ENCODE results near the gene XRCC1. TPM values are rescaled to one million over a fixed set of nuclear protein-coding genes. Genes with fewer than 3 reads are reported as not detected.

The XRCC1 gene
- total and polyA plus RNA-seq, 2 of the 8 experiments (the other 6 are each of a cell fraction or from before 2014, with no cell fraction given): 42.5 to 44.4 TPM

DNA sequence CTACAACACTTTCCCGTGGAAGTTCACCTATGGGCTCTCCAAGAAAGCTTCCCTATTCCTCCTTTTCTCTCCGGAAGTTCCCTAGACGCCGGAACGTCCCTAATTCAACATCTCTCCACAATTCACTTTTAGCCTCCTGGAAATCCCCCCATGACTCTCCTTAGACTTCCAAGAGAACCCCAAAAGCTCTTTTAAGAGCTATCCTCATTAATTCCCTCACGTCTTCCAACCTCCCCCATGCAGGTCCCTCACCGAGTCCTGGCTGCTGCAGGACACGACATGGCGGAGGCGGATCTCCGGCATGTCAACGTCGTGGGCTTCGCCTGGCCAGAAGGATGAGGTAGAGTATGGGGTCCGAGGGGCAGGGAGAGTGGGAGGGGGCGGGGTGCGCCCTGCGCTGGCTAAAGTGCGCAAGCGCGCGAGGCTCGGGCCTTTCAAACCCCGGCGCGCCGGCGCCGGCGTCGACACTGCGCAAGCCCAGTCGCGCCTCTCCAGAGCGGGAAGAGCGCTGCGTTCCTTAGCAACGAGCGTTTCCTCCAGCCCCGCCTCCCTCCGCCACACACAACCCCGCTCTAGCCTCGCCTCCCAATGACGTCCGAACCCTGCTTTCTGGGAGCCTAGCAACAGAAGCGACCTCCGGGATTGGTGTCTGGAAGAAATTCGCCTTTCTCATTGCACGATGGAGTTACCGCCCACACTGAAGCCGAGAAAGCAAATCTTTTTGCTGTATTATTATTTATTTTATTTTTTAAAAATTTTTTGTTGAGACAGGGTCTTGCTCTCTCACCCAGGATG lies at the start of gene XRCC1, which contains the start of gene PINLYP (continued):
- TF ChIP-seq, protein P1, sequence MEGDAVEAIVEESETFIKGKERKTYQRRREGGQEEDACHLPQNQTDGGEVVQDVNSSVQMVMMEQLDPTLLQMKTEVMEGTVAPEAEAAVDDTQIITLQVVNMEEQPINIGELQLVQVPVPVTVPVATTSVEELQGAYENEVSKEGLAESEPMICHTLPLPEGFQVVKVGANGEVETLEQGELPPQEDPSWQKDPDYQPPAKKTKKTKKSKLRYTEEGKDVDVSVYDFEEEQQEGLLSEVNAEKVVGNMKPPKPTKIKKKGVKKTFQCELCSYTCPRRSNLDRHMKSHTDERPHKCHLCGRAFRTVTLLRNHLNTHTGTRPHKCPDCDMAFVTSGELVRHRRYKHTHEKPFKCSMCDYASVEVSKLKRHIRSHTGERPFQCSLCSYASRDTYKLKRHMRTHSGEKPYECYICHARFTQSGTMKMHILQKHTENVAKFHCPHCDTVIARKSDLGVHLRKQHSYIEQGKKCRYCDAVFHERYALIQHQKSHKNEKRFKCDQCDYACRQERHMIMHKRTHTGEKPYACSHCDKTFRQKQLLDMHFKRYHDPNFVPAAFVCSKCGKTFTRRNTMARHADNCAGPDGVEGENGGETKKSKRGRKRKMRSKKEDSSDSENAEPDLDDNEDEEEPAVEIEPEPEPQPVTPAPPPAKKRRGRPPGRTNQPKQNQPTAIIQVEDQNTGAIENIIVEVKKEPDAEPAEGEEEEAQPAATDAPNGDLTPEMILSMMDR (IDR thresholded peaks at IDR 0.05; ENCODE audit: control extremely low read depth in 1 of 3, insufficient read depth in 1 of 3, low read depth in 1 of 3, low read length in 3 of 3): no peak
- TF ChIP-seq, protein P2, sequence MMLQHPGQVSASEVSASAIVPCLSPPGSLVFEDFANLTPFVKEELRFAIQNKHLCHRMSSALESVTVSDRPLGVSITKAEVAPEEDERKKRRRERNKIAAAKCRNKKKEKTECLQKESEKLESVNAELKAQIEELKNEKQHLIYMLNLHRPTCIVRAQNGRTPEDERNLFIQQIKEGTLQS (IDR thresholded peaks at IDR 0.05; ENCODE audit: insufficient read depth, low read depth, low read length): peak; percentile 33; the same call in 1 of the 2 replicates
- TF ChIP-seq POU5F1 (IDR thresholded peaks at IDR 0.05; ENCODE audit: low read depth, low read length): no peak
- no peak for TF ChIP-seq RNF2 (IDR thresholded peaks at IDR 0.05; ENCODE audit: borderline replicate concordance, low read depth, low read length, missing control alignments, poor library complexity, severe bottlenecking)
- peak; percentile 63 for TF ChIP-seq SAP30 (IDR thresholded peaks at IDR 0.05; ENCODE audit: insufficient read depth, insufficient replicate concordance, low read length)
- TF ChIP-seq TAF1 (IDR thresholded peaks at IDR 0.05; ENCODE audit: low read depth, low read length): peak; percentile 74
- TF ChIP-seq RFX5 (IDR thresholded peaks at IDR 0.05; ENCODE audit: borderline replicate concordance, low read depth, low read length): peak; percentile 92
- TF ChIP-seq TBP (IDR thresholded peaks at IDR 0.05; ENCODE audit: low read depth, low read length): peak; percentile 50; the same call in 1 of the 2 replicates
- no peak for TF ChIP-seq BCL11A (IDR thresholded peaks at IDR 0.05; ENCODE audit: low read depth in 2 of 2, low read length in 2 of 2)
- TF ChIP-seq KDM5A (IDR thresholded peaks at IDR 0.05; ENCODE audit: low read length): peak; percentile 32
- TF ChIP-seq CREB1 (IDR thresholded peaks at IDR 0.05): peak; percentile 94
- no peak for TF ChIP-seq CHD2 (IDR thresholded peaks at IDR 0.05; ENCODE audit: low read length)
- TF ChIP-seq ASH2L (IDR thresholded peaks at IDR 0.05; ENCODE audit: low read length): peak; percentile 41
- TF ChIP-seq, protein P3, sequence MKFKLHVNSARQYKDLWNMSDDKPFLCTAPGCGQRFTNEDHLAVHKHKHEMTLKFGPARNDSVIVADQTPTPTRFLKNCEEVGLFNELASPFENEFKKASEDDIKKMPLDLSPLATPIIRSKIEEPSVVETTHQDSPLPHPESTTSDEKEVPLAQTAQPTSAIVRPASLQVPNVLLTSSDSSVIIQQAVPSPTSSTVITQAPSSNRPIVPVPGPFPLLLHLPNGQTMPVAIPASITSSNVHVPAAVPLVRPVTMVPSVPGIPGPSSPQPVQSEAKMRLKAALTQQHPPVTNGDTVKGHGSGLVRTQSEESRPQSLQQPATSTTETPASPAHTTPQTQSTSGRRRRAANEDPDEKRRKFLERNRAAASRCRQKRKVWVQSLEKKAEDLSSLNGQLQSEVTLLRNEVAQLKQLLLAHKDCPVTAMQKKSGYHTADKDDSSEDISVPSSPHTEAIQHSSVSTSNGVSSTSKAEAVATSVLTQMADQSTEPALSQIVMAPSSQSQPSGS (IDR thresholded peaks at IDR 0.05; ENCODE audit: low read length): no peak
- TF ChIP-seq PHF8 (conservative IDR thresholded peaks at IDR 0.05; ENCODE audit: low read depth, low read length): peak; percentile 42; the same call in 1 of the 2 replicates
- TF ChIP-seq SIN3A (conservative IDR thresholded peaks at IDR 0.05 in 1 of 2, IDR thresholded peaks at IDR 0.05 in 1 of 2; ENCODE audit: low read depth in 1 of 2, low read length in 2 of 2): peak; percentile 20 to 84; a peak in 3 of 4 replicates
- peak; percentile 62; the same call in 1 of the 2 replicates for TF ChIP-seq SP1 (IDR thresholded peaks at IDR 0.05; ENCODE audit: low read depth, low read length)
